NCI-H2029 (cell line): ENCODE results near the gene EMX1.

ENCODE experiments used
- DNase-seq: peaks from one replicate; lab custom pipeline; 2025; lab: John Stamatoyannopoulos, UW

Gene EMX1

GRCh38 chr2:72925328-72925943 lies 8.1 kb downstream of the EMX1 start:
- DNase-seq, result no peak

GRCh38 chr2:72926368-72926767 lies 9.0 kb downstream of the EMX1 start:
- no peak for DNase-seq

- no peak for DNase-seq
Measured at GRCh38 chr2:72926811-72927465, 9.6 kb downstream of the EMX1 start.

- no peak for DNase-seq
Measured at GRCh38 chr2:72927619-72928550, 10.6 kb downstream of the EMX1 start.

- DNase-seq, result no peak
Measured at GRCh38 chr2:72929010-72929409, 11.7 kb downstream of the EMX1 start.

GRCh38 chr2:72931280-72931910 lies 14.1 kb downstream of the EMX1 start:
- no peak for DNase-seq

GRCh38 chr2:72932045-72932740 lies 14.9 kb downstream of the EMX1 start:
- DNase-seq, result no peak

- DNase-seq, result no peak
Measured at GRCh38 chr2:72932805-72933204, 15.5 kb downstream of the EMX1 start.

GRCh38 chr2:72933207-72933606 lies 15.9 kb downstream of the EMX1 start:
- DNase-seq, result no peak

GRCh38 chr2:72933646-72934151 lies 16.4 kb downstream of the EMX1 start:
- DNase-seq, result no peak

GRCh38 chr2:72934683-72935610 lies 17.6 kb downstream of the EMX1 start:
- no peak for DNase-seq

- no peak for DNase-seq
Measured at GRCh38 chr2:72935611-72935957, 18.3 kb downstream of the EMX1 start.

GRCh38 chr2:72936660-72937355 lies 19.5 kb downstream of the EMX1 start:
- DNase-seq, result no peak

GRCh38 chr2:72937356-72937669 lies 20.0 kb downstream of the EMX1 start:
- no peak for DNase-seq

- DNase-seq, result no peak
Measured at GRCh38 chr2:72938455-72938854, 21.1 kb downstream of the EMX1 start.

- DNase-seq, result no peak
Measured at GRCh38 chr2:72940361-72940760, 23.0 kb downstream of the EMX1 start.

- DNase-seq, result no peak
Measured at GRCh38 chr2:72940786-72941185, 23.5 kb downstream of the EMX1 start.

- DNase-seq, result no peak
Measured at GRCh38 chr2:72942293-72942692, 25.0 kb downstream of the EMX1 start.

- DNase-seq, result no peak
Measured at GRCh38 chr2:72942881-72943418, 25.6 kb downstream of the EMX1 start.
